Mucosa of stomach (tissue), 1 donor: ENCODE measurements around the gene PRSS38.

Experiments
- H3K27me3 ChIP-seq: one replicate; pipeline ENCODE4 v1.7.0; 2013; ENCODE audit warnings: mild to moderate bottlenecking, low read length; ENCODE audit not compliant: control insufficient read depth, insufficient read depth
- H3K36me3 ChIP-seq: one replicate; pipeline ENCODE4 v1.7.0; 2013; ENCODE audit warnings: low read length; ENCODE audit not compliant: control insufficient read depth, insufficient read depth
- H3K4me1 ChIP-seq: one replicate; pipeline ENCODE4 v1.7.0; 2013; ENCODE audit warnings: mild to moderate bottlenecking, low read length; ENCODE audit not compliant: control insufficient read depth, insufficient read depth
- H3K4me3 ChIP-seq: one replicate; pipeline ENCODE4 v1.7.0; 2013; ENCODE audit warnings: low read length
- H3K9ac ChIP-seq: one replicate; pipeline ENCODE4 v1.7.0; 2013; ENCODE audit warnings: mild to moderate bottlenecking, low read length, moderate library complexity
- H3K9me3 ChIP-seq: one replicate; pipeline ENCODE4 v1.7.0; 2013; ENCODE audit warnings: mild to moderate bottlenecking, low read length, moderate library complexity; ENCODE audit not compliant: control insufficient read depth
- donor health status: Pancreatic carcinoma.

The PRSS38 gene

GRCh38 chr1:227773558-227773957, 41.9 kb upstream of the PRSS38 start:
- Histone ChIP-seq H3K27me3 (no peaks in the 10 kb centered on the region), H3K4me3 (no peak overlapping the region), H3K4me1 (no peaks in the 10 kb centered on the region), H3K9ac (no peak overlapping the region), H3K36me3 (no peaks in the 10 kb centered on the region), H3K9me3 (no peaks in the 10 kb centered on the region)

- Histone ChIP-seq H3K9ac (no peak overlapping the region), H3K9me3 (no peaks in the 10 kb centered on the region), H3K27me3 (no peaks in the 10 kb centered on the region), H3K4me3 (no peak overlapping the region), H3K4me1 (no peaks in the 10 kb centered on the region), H3K36me3 (no peaks in the 10 kb centered on the region)
Measured at GRCh38 chr1:227774051-227774731, 41.3 kb upstream of the PRSS38 start.

GRCh38 chr1:227774821-227775661, 40.4 kb upstream of the PRSS38 start:
- Histone ChIP-seq H3K27me3 (no peaks in the 10 kb centered on the region), H3K4me1 (no peaks in the 10 kb centered on the region), H3K36me3 (no peaks in the 10 kb centered on the region), H3K9ac (no peak overlapping the region), H3K9me3 (no peaks in the 10 kb centered on the region), H3K4me3 (no peak overlapping the region)

GRCh38 chr1:227775841-227776240, 39.6 kb upstream of the PRSS38 start:
- Histone ChIP-seq H3K4me1 (no peaks in the 10 kb centered on the region), H3K36me3 (no peaks in the 10 kb centered on the region), H3K9ac (no peak overlapping the region), H3K4me3 (no peak overlapping the region), H3K9me3 (no peaks in the 10 kb centered on the region), H3K27me3 (no peaks in the 10 kb centered on the region)

- H3K36me3 ChIP-seq, result no peaks in the 10 kb centered on the region
- no peaks in the 10 kb centered on the region for H3K9me3 ChIP-seq
- no peak overlapping the region for H3K9ac ChIP-seq
- H3K4me3 ChIP-seq, result no peak overlapping the region
- no peaks in the 10 kb centered on the region for H3K27me3 ChIP-seq
- H3K4me1 ChIP-seq, result no peaks in the 10 kb centered on the region
Measured at GRCh38 chr1:227776331-227776771, 39.1 kb upstream of the PRSS38 start.

- no peak overlapping the region for H3K9ac ChIP-seq
- no peaks in the 10 kb centered on the region for H3K36me3 ChIP-seq
Measured at GRCh38 chr1:227777156-227777555, 38.3 kb upstream of the PRSS38 start.

GRCh38 chr1:227777646-227778045, 37.8 kb upstream of the PRSS38 start:
- no peak overlapping the region for H3K4me3 ChIP-seq
- H3K4me1 ChIP-seq, result no peaks in the 10 kb centered on the region
- no peaks in the 10 kb centered on the region for H3K36me3 ChIP-seq
- H3K27me3 ChIP-seq, result no peaks in the 10 kb centered on the region
- H3K9ac ChIP-seq, result no peak overlapping the region
- no peaks in the 10 kb centered on the region for H3K9me3 ChIP-seq

More at GRCh38 chr1:227777156-227777555, 38.3 kb upstream of the PRSS38 start:
- H3K4me1 ChIP-seq, result no peaks in the 10 kb centered on the region
- no peaks in the 10 kb centered on the region for H3K9me3 ChIP-seq
- H3K27me3 ChIP-seq, result no peaks in the 10 kb centered on the region
- H3K4me3 ChIP-seq, result no peak overlapping the region

GRCh38 chr1:227778401-227778947, 37.0 kb upstream of the PRSS38 start:
- Histone ChIP-seq H3K9me3 (no peaks in the 10 kb centered on the region), H3K9ac (no peak overlapping the region), H3K36me3 (no peaks in the 10 kb centered on the region), H3K4me1 (no peaks in the 10 kb centered on the region), H3K27me3 (no peaks in the 10 kb centered on the region), H3K4me3 (no peak overlapping the region)

GRCh38 chr1:227779021-227779441, 36.4 kb upstream of the PRSS38 start:
- no peaks in the 10 kb centered on the region for H3K27me3 ChIP-seq
- no peaks in the 10 kb centered on the region for H3K4me1 ChIP-seq
- H3K9ac ChIP-seq, result no peak overlapping the region
- no peak overlapping the region for H3K4me3 ChIP-seq
- no peaks in the 10 kb centered on the region for H3K36me3 ChIP-seq
- no peaks in the 10 kb centered on the region for H3K9me3 ChIP-seq

GRCh38 chr1:227779685-227780084, 35.8 kb upstream of the PRSS38 start:
- Histone ChIP-seq H3K9me3 (no peaks in the 10 kb centered on the region), H3K4me1 (no peaks in the 10 kb centered on the region), H3K36me3 (no peaks in the 10 kb centered on the region), H3K4me3 (no peak overlapping the region), H3K9ac (no peak overlapping the region), H3K27me3 (no peaks in the 10 kb centered on the region)

- no peak overlapping the region for H3K9ac ChIP-seq
- H3K27me3 ChIP-seq, result no peaks in the 10 kb centered on the region
- no peaks in the 10 kb centered on the region for H3K36me3 ChIP-seq
- no peaks in the 10 kb centered on the region for H3K4me1 ChIP-seq
- H3K9me3 ChIP-seq, result no peaks in the 10 kb centered on the region
- H3K4me3 ChIP-seq, result no peak overlapping the region
Measured at GRCh38 chr1:227780101-227781044, 35.1 kb upstream of the PRSS38 start.
